ENCODE data around the gene GRK5.
"Not testable (repeated sequence)": the region's sequence is repeated elsewhere in the genome, so short reads cannot be mapped to it uniquely, and the experiment has no call there.

Gene GRK5

DNA sequence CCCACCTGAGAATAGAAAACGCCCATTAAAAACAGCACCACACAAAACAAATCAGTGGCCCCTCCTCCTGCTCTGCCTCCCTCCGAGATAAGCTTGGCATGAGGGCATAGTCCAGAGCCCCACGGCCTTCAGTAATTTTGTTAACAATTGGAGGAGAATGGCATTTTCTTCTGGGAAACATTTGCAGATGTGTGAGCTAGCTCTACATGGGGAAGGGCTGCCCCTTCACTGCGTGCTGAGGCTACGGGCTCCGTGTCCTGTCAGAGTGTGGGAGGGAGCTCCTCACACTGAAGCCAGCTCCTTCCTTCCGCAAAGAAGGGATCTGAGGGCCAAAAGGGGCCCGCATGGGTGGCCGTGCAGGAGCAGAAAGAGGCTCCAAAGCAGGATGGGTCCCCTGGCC is 15.2 kb downstream of the GRK5 start:
- DNase-seq (ENCODE audit: low read depth): no peak

DNA sequence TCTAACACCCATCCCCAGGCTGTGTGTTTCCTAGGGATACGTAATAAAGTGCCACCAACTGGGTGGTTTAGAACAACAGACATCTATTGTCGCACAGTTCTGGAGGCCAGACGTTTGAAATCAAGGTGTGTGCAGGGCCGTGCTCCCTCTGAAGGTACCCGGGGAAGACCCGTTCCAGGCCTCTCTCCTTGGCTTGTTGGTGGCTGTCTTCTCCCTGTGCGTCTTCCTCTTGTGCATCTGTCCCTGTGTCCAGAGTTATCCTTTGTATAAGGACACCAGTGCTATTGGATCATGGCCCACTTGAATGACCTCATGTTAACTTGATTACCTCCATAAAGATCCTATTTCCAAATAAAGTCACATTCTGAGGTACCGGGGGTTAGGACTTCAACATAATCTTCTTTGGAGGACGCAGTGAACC is 15.6 kb downstream of the GRK5 start:
- DNase-seq (ENCODE audit: low read depth): no peak

DNA sequence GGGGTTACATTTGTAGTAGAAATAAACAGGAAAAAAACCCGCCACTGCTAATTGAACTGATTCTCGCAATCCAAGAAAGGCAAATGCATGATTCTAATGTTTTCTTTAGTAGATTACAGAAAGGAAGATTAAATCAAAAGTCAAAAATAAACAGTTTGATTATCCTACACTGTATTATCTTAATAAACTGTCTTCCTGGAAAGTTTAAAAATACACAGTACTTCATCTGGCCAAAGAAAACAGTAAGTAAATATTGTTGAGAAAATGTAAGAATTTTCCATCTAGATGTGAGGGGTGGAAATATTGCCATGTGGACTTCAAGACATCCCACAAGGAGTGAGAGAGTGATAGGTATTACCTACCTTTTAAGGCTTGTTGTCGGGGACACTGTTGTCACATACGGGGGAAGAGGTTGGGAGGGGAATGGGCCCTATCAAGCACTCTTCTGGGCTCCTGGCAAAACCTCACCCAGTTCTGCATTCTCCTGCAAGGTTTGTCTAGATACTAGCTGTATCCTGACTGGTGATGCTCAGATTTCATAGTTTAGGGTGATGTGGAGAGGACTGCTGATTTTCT is 17.8 kb downstream of the GRK5 start:
- no peak for DNase-seq (ENCODE audit: low read depth)

DNA sequence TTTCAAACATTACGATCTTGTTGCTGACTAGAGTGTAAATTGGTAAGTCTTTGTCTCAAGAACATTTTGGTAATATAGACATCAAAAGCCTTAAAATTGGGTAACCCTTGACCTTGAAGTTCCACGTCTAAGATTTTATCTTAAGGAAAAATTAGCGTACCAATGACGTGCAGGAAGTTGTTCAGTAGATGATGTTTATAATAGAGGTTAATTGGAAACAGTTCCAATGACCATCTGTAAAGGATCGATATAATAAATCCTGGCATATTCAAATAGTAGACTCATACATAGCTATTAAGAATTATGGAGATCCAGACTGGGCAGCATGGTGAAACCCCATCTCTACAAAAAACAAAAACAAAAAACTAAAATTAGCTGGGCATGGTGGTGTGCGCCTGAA is 20.5 kb downstream of the GRK5 start:
- DNase-seq (ENCODE audit: low read depth): no peak

DNA sequence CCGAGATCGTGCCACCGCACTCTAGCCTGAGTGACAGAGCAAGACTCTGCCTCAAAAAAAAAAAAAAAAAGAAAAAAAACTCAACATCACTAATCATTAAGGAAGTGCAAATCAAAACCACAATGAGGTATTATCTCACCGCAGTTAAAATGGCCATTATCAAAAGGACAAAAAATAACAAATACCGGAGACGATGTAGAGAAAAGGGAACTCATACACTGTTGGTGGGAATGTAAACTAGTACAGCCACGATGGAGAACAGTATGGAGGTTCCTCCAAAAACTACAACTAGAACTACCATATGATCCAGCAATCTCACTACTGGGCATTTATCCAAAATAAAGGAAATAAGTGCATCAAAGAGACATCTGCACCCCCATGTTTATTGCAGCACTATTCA is 24.3 kb downstream of the GRK5 start:
- no peak for DNase-seq (ENCODE audit: low read depth)

DNA sequence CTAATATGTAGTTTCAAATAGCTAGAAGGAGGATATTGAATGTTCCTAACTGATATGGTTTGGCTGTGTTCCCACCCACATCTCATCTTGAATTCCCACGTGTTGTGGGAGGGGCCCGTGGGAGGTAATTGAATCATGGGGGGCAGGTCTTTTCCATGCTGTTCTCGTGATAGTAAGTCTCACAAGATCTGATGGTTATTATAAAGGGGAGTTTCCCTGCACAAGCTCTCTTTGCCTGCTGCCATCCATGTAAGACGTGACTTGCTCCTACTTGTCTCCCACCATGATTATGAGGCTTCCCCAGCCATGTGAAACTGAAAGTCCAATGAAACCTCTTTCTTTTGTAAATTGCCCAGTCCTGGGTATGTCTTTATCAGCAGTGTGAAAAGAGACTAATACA is 25.1 kb downstream of the GRK5 start:
- peak; percentile 54 for DNase-seq (ENCODE audit: low read depth)

DNA sequence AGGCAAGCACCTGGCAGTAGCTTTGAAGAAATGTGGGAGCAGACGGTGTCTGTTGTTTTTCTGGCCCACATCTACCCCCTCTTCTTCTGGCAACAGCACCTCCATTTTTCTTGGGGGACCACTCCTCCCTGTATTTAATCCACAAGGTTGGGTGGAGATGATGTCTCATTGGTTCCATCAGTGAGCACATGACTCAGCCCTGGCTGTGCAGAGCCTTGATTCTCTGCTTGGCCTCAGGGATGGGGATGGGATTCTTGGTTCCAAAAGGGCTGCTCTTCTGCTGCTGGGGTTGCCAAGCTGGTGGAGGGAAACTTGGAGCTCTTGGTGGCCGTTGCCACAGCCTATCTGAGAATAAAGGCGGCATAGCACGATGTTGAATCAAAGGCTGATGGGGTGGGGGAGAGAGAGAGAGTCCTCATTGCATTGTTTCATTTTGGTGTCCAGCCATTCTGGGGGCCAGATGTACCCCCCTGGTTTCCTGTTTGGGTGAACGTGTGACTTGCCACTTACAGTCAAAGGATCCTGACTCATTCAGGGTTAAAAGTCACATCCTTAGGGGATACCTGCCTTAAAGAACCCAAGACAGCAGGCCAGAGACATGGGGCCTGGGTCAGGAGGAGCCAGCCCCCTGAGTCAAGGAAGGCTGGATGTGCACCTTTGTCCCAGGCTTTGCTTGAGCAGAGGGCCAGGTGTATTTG is 25.9 kb downstream of the GRK5 start:
- no peak for DNase-seq (ENCODE audit: low read depth)

DNA sequence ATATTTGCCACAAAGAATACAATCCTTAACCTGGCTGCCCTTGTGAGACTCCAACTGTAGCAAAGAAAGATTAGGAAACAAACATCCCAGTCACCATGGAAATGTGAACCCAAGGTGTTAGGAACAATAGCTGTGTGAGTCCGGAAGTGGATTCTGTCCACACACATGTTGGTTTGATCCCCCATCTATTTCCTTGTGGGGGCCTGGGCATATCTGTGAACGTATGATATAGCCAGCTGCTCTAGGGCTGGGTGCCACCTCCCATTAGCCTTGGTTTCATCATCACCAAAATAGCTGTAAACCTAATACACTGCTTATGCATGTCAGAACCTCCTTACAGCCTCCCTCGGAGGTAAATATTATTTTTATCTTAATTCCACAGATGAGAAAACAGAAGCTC is 26.4 kb downstream of the GRK5 start:
- DNase-seq (ENCODE audit: low read depth): no peak

DNA sequence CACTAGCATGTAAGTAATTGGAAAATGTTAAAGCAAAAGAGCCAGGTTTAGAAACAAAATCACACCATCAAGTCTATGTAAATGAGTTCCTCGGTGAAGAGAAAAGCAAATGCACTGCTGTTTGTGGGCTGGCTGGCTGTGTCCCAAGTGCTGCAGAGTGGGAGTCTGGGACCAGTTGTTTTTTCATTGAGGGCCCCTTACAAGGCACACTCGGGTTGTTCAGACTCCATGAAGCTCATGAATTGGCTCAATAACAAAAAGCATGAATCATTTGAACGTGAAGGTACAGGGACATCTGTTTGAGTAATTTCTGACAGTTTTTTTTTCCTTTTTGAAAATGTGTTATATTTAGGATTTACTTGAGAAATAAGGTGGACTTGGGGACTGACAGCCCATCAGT is 28.0 kb downstream of the GRK5 start:
- no peak for DNase-seq (ENCODE audit: low read depth)

DNA sequence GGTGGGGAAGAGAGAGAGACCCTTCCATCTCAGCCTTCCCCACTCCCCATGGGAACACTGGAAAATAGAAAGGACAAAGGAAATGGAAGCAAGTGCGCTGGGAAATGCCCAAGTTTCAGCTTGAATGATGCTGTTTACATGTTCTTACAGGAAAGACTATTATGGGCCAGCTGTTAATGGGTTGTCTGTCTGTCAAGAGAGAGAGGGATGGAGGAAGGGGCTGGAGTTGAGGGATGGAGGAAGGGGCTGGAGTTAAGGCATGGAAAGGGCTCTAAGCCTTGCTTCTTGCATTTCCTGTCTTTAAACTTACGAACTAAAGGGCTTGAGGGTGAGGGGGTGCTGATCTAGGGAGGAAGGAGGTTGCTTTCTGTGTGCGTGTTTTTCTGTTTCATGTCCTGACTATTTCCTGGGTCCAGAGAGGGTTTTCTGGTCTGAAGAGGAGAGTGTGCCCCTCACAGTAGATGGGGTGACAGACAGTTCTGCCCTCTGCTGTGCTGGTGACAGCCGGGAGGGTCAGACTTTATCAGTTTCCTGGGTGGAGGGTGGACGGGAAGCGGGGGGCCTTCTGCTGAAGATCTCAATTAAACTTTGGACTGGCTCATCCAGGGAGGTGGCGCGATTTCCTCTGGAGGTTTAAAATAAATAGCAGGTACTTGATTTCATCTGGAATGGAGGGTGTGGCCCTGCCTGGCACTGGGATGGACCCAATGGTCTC is 30.5 kb downstream of the GRK5 start:
- DNase-seq (ENCODE audit: low read depth): no peak

DNA sequence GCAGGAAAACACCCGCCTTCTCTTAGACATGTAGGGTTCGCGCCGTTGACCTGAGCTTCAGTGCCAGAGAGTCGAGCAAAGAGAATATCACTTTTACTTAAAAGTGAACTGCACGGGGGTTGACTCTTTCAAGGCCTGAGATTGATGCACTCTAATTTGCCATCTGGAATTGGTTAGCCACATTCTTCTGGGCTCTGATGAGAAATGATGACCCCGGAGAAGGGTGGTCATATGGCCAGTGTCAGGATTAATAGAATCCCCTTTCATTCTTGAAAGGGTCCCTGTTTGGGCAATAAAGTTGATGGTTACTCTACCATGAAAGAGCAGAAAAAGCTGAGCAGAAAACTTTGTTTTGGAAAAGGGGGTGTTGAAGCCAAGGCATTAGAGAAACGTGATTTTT is 31.2 kb downstream of the GRK5 start:
- DNase-seq (ENCODE audit: low read depth): no peak

DNA sequence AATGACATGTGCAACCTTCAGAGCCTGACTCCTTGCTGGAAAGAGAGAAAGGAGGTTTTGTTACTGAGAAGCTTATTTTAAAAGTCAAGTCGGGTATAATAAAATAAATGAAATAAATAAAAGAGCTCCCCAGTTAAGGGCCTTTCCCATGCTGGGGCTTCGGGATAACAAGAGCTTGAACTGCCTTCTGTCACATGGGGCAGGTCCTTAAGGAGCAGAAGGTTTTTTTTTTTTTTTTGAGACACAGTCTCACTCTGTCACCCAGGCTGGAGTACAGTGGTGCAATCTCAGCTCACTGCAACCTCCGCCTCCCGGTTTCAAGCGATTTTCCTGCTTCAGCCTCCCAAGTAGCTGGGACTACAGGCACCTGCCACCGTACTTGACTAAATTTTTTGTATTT is 31.6 kb downstream of the GRK5 start:
- not testable (repeated sequence) for DNase-seq (ENCODE audit: low read depth)

DNA sequence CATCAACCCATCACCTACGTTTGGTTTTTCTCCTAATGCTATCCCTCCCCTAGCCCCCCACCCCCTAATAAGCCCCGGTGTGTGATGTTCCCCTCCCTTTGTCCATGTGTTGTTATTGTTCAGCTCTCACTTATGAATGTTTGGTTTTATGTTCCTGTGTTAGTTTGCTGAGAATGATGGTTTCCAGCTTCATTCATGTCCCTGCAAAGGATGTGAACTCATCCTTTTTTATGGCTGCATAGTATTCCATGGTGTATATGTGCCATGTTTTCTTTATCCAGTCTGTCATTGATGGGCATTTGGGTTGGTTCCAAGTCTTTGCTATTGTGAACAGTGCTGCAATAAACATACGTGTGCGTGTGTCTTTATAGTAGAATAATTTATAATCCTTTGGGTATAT is 32.3 kb downstream of the GRK5 start:
- not testable (repeated sequence) for DNase-seq (ENCODE audit: low read depth)

DNA sequence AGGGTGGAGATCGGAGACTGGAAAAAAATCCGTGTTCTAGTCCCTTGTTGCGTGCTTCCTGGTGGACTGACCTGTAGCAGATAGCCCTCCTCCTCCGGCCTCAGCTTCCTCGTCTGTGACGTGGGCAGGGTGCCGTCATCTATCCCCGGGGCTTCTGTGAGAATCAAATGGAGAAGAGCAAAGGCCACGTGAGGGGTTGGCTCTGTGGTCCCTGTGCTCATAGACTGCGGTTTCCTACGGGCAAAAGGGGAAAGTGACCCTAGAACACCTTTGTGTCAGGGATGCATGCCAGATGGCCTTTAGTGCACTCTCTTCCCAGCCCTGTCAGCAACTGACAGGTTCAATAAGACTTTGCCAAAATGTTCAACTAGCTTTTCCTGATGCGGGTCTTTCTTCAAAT is 33.7 kb downstream of the GRK5 start:
- no peak for DNase-seq (ENCODE audit: low read depth)

DNA sequence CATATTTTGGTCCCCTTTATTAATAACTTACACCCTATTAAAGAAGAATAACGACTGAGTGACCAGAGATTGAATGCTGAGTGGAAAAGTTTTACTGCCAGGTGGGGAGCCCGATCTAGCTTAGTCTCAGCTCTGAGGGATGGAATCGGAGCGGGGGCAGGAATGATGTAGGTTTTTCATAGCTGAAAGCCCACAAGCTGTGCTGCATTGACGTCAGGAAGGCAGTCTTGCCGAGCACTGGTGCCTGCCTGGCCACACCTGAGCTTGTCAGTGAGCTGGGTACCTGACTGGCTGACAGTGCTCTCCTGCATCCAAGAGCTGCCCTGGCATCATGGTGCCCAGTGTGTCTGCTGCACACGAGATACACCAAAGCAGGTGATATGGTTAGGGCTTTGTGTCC is 34.8 kb downstream of the GRK5 start:
- no peak for DNase-seq (ENCODE audit: low read depth)

DNA sequence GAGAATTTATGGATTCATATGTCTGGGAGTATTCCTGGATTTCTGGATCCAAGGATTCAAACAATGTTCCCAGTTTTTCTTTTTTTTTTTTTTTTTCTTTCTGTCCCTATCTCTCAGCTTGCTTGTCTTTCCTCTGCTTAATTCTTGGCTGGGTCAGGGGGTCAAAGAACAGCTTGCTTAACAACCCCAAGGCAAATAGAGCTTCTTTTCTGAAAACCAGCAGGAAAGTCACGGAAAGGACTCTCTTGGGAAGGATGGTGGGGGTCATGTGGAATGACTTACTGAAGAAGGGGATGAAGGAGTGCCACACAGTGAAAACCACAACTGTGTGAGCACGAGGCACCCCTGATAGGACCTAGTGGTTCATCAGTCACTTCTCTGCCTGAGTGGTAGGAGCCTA is 36.1 kb downstream of the GRK5 start:
- DNase-seq (ENCODE audit: low read depth): no peak

DNA sequence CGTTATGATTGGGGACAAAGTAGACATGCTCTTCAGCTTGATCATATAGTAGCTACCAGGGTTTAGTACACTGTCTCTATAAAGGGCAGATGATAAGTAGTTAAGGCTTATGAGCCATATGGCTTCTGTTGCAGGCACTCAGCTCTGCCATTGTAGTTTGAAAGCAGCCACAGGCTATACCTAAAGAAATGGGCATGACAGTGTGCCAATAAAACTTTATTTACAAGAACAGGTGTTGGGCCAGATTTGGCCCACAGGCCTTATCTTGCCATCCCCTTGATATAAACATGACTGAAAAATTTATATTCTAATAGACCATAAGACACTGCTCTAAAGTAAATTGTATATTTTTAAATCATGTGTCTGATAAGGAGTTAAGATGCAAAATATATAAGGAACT is 36.6 kb downstream of the GRK5 start:
- no peak for DNase-seq (ENCODE audit: low read depth)

DNA sequence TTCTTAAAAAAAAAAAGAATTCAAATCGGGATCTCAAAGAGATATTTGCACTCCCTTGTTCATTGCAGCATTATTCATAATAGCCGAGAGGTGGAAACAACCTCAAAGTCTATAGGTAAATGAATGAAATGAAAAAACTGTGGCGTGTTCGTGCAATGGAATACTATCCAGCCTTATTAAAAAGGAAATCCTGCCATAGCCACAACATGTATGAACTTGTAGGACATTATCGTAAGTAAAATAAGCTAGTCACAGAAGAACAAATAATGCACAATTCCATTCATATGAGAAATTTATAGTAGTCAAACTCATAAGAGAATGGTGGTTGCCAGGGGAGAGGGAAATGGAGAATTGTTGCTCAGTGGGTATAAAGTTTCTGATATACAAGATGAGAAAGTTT is 37.9 kb downstream of the GRK5 start:
- no peak for DNase-seq (ENCODE audit: low read depth)

DNA sequence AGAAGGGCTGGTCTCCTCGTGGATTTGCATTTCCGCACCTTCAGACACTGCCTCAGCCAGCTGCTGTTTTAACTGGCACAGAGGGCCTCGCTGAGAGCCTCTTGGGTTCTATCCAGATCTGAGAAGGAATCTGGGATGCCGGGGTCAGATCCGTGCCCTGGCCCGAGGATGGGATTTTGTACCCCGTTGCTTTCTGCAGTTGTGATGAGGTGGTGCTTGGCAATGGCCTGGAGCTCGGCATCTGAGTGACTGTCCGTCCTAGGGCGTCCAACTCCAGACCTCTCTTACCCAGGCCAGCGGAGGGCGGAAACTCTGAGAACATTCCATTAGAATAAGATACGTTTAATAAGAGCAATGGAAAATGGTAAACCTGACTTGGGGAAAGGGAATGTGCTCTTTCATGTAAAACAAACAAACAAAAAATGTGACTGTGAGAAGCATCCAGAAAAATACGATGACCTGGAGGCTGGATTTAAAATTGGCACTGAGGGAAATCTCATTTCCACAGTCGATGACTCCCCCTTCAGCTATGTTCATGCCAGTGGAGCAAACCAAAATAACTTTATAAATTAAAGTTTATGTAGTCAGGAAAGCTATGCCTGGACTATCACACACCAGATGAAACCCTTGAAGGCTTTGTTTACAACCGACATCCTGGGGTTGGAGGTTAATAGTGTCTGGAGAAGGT is 39.6 kb downstream of the GRK5 start:
- no peak for DNase-seq (ENCODE audit: low read depth)

DNA sequence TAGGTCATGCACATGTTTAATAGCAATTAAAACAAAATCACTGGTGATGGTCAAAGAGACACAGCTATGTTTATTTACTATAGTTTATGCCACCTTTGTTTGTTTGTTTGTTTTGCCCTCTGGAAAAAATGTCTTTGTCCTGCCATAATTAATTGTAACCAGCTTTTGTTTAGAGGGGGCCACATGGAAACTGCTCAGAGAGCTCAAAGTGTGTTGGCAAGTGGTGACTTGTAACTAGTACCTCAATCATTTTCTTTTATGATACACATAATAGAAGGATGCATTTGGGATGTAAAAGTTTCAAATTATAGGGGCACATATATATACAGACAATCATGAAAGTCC is 40.2 kb downstream of the GRK5 start:
- no peak for DNase-seq (ENCODE audit: low read depth)

DNA sequence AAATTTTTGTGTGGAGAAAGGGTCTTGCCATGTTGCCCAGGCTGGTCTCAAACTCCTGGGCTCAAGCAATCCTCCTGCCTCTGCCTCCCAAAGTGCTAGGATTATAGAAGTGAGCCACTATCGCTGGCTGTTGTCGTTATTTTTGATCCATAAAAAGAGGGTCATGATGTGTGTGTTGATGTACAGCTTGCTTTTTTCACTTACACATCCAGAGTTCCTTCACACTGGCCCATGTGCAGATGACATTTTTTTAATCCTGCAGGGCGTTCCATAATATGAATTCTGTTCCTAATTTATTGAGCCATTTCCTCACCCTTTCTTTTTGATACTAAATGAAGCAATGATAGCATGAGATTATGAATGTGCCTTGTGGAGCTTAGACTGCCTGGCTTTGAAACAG is 40.8 kb downstream of the GRK5 start:
- no peak for DNase-seq (ENCODE audit: low read depth)

DNA sequence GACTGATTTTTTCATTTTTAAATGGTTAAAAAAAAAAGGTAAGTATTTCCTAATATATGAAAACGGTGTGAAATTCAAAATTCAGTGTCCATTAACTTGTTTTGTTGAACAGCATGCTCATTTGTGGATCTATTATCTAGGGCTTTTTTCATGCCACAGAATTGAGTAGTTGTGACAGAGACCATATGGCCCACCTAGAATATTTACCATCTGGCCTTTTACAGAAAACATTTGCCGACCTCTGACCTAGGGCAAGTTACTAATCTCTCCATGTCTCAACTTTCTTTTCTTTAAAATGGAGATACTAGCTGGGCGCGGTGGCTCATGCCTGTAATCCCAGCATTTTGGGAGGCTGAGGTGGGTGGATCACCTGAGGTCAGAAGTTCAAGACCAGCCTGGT is 41.3 kb downstream of the GRK5 start:
- DNase-seq (ENCODE audit: low read depth): no peak

DNA sequence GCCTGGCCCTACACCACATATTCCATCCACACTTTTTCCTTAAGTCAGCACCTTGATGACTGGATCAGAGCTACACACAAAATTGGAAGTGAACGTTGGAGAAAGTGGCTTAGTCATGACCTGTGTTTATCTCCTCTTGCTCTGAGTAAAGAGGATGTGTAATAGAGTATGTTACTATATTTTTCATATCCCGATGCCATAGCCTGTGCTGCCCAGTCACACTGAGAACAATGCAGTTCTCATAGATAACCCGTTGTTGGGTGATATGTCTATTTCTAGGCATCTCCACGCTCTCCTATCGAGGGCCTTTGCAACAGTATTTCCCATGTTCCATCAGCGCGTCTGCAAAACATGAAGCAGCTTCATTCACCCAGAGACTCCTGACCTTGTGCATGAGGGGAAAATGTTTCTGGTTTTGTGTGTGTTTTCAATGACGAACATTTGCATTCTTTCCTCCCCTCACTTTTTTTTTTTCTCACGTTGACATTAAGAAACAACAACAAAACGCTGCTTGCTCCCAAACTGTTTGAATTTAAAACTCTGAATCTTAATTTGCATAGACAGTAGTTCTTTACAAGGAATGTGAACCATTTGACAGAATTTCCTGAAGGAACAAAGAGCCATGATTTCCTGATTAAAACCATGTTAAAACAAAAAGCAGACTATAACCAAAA is 43.4 kb downstream of the GRK5 start:
- no peak for DNase-seq (ENCODE audit: low read depth)
